SK-N-SH (cell line): Measurements from ENCODE around the gene PARD3. TPM values are rescaled to one million over a fixed set of nuclear protein-coding genes. Genes with fewer than 3 reads are reported as not detected.
"Not testable (repeated sequence)": the region's sequence is repeated elsewhere in the genome, so short reads cannot be mapped to it uniquely, and the experiment has no call there.

Experiments used
- CTCF ChIA-PET: fragments of 300-600, 350-600 bp; formaldehyde crosslinking; extraction: SDS; loops from one replicate; lab custom pipeline; 2021; lab: Yijun Ruan, JAX
- POLR2A ChIA-PET: fragments of 350-600 bp; sonication (Branson Sonifier 250); formaldehyde crosslinking; extraction: SDS; loops from one replicate; lab custom pipeline; 2020; ENCODE audit warnings: antibody characterized with exemption, inconsistent platforms; lab: Yijun Ruan, JAX
- DNase-seq: peaks from one replicate; pipeline ENCODE4 v3.0.0; 2012
- H2AFZ ChIP-seq: fragments of 200-600 bp; sonication (generic); 2 replicates; pipeline ENCODE4 v1.8.1; 2016; ENCODE audit warnings: antibody characterized with exemption, mild to moderate bottlenecking, low read depth
- H3F3A ChIP-seq: fragments of 200-600 bp; sonication (generic); replicated peaks from 2 replicates; pipeline ENCODE3; 2016; ENCODE audit warnings: antibody characterized with exemption, mild to moderate bottlenecking; ENCODE audit not compliant: insufficient read depth
- H3K27ac ChIP-seq, 2 experiments: fragments of 200-500 bp in 1 of 2; fragments of 200-600 bp in 1 of 2; sonication (Bioruptor generic) in 1 of 2; sonication (generic), shearing (Covaris generic) in 1 of 2; 2 replicates each; pipeline versions ENCODE4 v1.5.1 to v1.6.1; 2014 to 2016; ENCODE audit warnings: low read depth in 2 of 2, inconsistent platforms in 1 of 2, low read length in 1 of 2, mild to moderate bottlenecking in 1 of 2, mixed read lengths in 1 of 2
- H3K27me3 ChIP-seq: fragments of 200-600 bp; sonication (generic), shearing (Covaris generic); 2 replicates; pipeline ENCODE4 v1.6.1; 2016; ENCODE audit warnings: mixed run types; ENCODE audit not compliant: insufficient read depth
- H3K36me3 ChIP-seq, 2 experiments: fragments of 200-500 bp in 1 of 2; fragments of 200-600 bp in 1 of 2; sonication (Bioruptor generic) in 1 of 2; sonication (generic) in 1 of 2; replicated peaks in 1 of 2; 2 replicates each; pipeline versions ENCODE3 to v1.5.1; 2014 to 2016; ENCODE audit warnings: low read length in 1 of 2, mild to moderate bottlenecking in 1 of 2; ENCODE audit not compliant: insufficient read depth in 2 of 2, control insufficient read depth in 1 of 2
- H3K4me1 ChIP-seq, 2 experiments: fragments of 200-500 bp in 1 of 2; fragments of 200-600 bp in 1 of 2; sonication (Bioruptor generic) in 1 of 2; sonication (generic), shearing (Covaris generic) in 1 of 2; 2 replicates each; pipeline versions ENCODE4 v1.5.1 to v1.6.1; 2014 to 2016; ENCODE audit warnings: low read depth in 1 of 2, low read length in 1 of 2, mixed run types in 1 of 2; ENCODE audit not compliant: insufficient read depth in 2 of 2, control insufficient read depth in 1 of 2
- H3K4me2 ChIP-seq: fragments of 200-600 bp; sonication (generic), shearing (Covaris generic); 2 replicates; pipeline ENCODE4 v1.6.1; 2017; ENCODE audit warnings: mixed run types
- H3K4me3 ChIP-seq, 2 experiments: fragments of 200-500 bp in 1 of 2; fragments of 200-600 bp in 1 of 2; sonication (Bioruptor generic) in 1 of 2; sonication (generic), shearing (Covaris generic) in 1 of 2; 2 replicates each; pipeline versions ENCODE4 v1.5.1 to v1.8.1; 2014 to 2016; ENCODE audit warnings: low read depth in 2 of 2, inconsistent platforms in 1 of 2, low read length in 1 of 2, mild to moderate bottlenecking in 1 of 2, mixed read lengths in 1 of 2, moderate library complexity in 1 of 2
- H3K79me2 ChIP-seq: fragments of 200-600 bp; sonication (generic); 2 replicates; pipeline ENCODE4 v1.8.1; 2017; ENCODE audit warnings: mild to moderate bottlenecking; ENCODE audit not compliant: insufficient read depth
- H3K9ac ChIP-seq: fragments of 200-600 bp; sonication (generic); 2 replicates; pipeline ENCODE4 v1.6.1; 2017; ENCODE audit warnings: mixed run types
- H3K9me2 ChIP-seq: fragments of 200-600 bp; sonication (generic); 2 replicates; pipeline ENCODE4 v1.6.1; 2017; ENCODE audit warnings: mixed run types
- H3K9me3 ChIP-seq: fragments of 200-600 bp; sonication (generic); 2 replicates; pipeline ENCODE4 v1.6.1; 2017; ENCODE audit warnings: mixed run types, mild to moderate bottlenecking, moderate library complexity
- H4K20me1 ChIP-seq: fragments of 200-600 bp; sonication (generic); 2 replicates; pipeline ENCODE4 v1.6.1; 2017; ENCODE audit warnings: mild to moderate bottlenecking, mixed run types; ENCODE audit not compliant: insufficient read depth
- CHD2 ChIP-seq: fragments of 150-350 bp; IDR thresholded peaks from 2 replicates; pipeline ENCODE4 v1.6.1; 2018; ENCODE audit warnings: low read length; ENCODE audit not compliant: partially characterized antibody
- ELF1 ChIP-seq: IDR thresholded peaks from 2 replicates; pipeline ENCODE4 v1.4.0; 2012
- EZH2phosphoT487 ChIP-seq: fragments of 200-600 bp; sonication (generic); IDR thresholded peaks from 2 replicates; pipeline ENCODE4 v1.6.1; 2017; ENCODE audit warnings: low read depth, mixed run types, mild to moderate bottlenecking, antibody characterized with exemption, moderate library complexity, borderline replicate concordance
- FOXJ3 ChIP-seq: sonication (generic); formaldehyde crosslinking; IDR thresholded peaks from 2 replicates; pipeline ENCODE4 v1.5.1; 2020; ENCODE audit warnings: mild to moderate bottlenecking, missing genetic modification reagents
- FOXM1 ChIP-seq: IDR thresholded peaks from 2 replicates; pipeline ENCODE4 v1.4.0; 2012; ENCODE audit warnings: low read depth, mild to moderate bottlenecking
- GABPA ChIP-seq: IDR thresholded peaks from 2 replicates; pipeline ENCODE4 v1.4.0; 2012; ENCODE audit warnings: low read depth, mild to moderate bottlenecking
- GATA2 ChIP-seq: sonication (generic); formaldehyde crosslinking; IDR thresholded peaks from 2 replicates; pipeline ENCODE4 v1.5.0; 2020; ENCODE audit warnings: mild to moderate bottlenecking, missing genetic modification reagents
- JUND ChIP-seq: IDR thresholded peaks from 2 replicates; pipeline ENCODE4 v1.4.0; 2012
- MAX ChIP-seq: IDR thresholded peaks from 2 replicates; pipeline ENCODE4 v1.4.0; 2012; ENCODE audit warnings: low read depth
- MEF2A ChIP-seq: IDR thresholded peaks from 2 replicates; pipeline ENCODE4 v1.4.0; 2012; ENCODE audit warnings: low read depth, borderline replicate concordance
- NRF1 ChIP-seq: IDR thresholded peaks from 2 replicates; pipeline ENCODE4 v1.6.1; 2012; ENCODE audit warnings: low read depth, mild to moderate bottlenecking, low read length
- POLR2AphosphoS5 ChIP-seq: IDR thresholded peaks from 2 replicates; pipeline ENCODE4 v1.6.1; 2012; ENCODE audit warnings: low read depth, low read length
- RCOR1 ChIP-seq: fragments of 150-350 bp; IDR thresholded peaks from 2 replicates; pipeline ENCODE4 v1.6.1; 2017; ENCODE audit warnings: antibody characterized with exemption, low read length
- RFX5 ChIP-seq: IDR thresholded peaks from 2 replicates; pipeline ENCODE4 v1.6.1; 2012; ENCODE audit warnings: mild to moderate bottlenecking, improper control_type of control experiment, low read length
- RXRA ChIP-seq: IDR thresholded peaks from 2 replicates; pipeline ENCODE4 v1.4.0; 2012; ENCODE audit warnings: low read depth, mild to moderate bottlenecking, borderline replicate concordance
- SIN3A ChIP-seq: IDR thresholded peaks from 2 replicates; pipeline ENCODE4 v1.6.1; 2012; ENCODE audit warnings: low read depth, mild to moderate bottlenecking, low read length, moderate library complexity, borderline replicate concordance
- SMC3 ChIP-seq: IDR thresholded peaks from 2 replicates; pipeline ENCODE4 v1.6.1; 2012; ENCODE audit warnings: low read depth, low read length, improper control_type of control experiment
- TAF1 ChIP-seq: IDR thresholded peaks from 2 replicates; pipeline ENCODE4 v1.6.1; 2012; ENCODE audit warnings: low read depth, mild to moderate bottlenecking, low read length, moderate library complexity, borderline replicate concordance
- WGBS: methylation state at CpG from one replicate; pipeline ENCODE4 v1.1.6; 2017; ENCODE audit warnings: low lambda C conversion rate; 5-methylcytosine and 5-hydroxymethylcytosine counted together
- polyA plus RNA-seq, 3 experiments: library from polyadenylated mRNA; depleted of rRNA; stranded (reverse); fragments of >200 nt; gene quantifications; 2 replicates each; pipeline ENCODE4 v1.2.3, GENCODE V29; 2012
- TF ChIP-seq, protein P1 (sequence below): fragments of 150-350 bp; IDR thresholded peaks from 2 replicates; pipeline ENCODE4 v1.6.1; 2016; ENCODE audit warnings: mild to moderate bottlenecking, low read depth, low read length
- TF ChIP-seq, protein P2 (sequence below): fragments of 150-350 bp; IDR thresholded peaks from 2 replicates; pipeline ENCODE4 v1.6.1; 2017; ENCODE audit warnings: antibody characterized with exemption, low read length, low read depth, borderline replicate concordance
- TF ChIP-seq, protein P3 (sequence below): IDR thresholded peaks from 2 replicates; pipeline ENCODE4 v1.4.0; 2012; ENCODE audit warnings: low read depth, borderline replicate concordance

Gene PARD3
- polyA plus RNA-seq, 1 of the 3 experiments (the other 2 are of a cell fraction), result 29.4 TPM

DNA sequence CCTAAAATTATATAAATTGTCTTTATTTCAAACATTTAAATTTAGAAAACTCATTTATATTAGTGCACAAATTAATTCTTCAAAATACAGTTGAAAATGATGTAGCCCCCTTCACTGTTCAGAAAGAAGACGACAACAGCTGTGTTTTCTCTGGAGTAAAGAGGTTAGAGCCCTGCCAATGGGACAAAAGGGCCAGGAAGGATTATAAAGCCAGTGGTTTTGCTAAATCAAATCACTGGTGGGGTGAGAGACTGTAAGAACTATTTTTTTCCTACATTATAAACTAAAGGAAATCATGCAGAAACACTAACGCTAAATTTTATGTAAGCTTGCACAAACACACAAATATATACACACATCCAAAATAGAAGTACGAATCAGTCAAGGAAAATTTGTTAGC, 386.6 kb downstream of the PARD3 start:
- Histone ChIP-seq H3K9ac (no peak overlapping the region), H3K9me2 (no peaks in the 10 kb centered on the region), H3F3A (peaks cover 17% of the 10 kb centered on the region), H4K20me1 (no peaks in the 10 kb centered on the region), H3K27ac (no peak overlapping the region), H3K36me3 (no peaks in the 10 kb centered on the region), H3K79me2 (peaks cover 15% of the 10 kb centered on the region), H2AFZ (no peak overlapping the region), H3K4me1 (no peaks in the 10 kb centered on the region; a peak in 2 of 4 replicates), H3K9me3 (no peaks in the 10 kb centered on the region), H3K4me2 (no peak overlapping the region), H3K27me3 (no peaks in the 10 kb centered on the region), H3K4me3 (no peak overlapping the region)
- CTCF ChIA-PET, result no interaction called here
- no peak for DNase-seq
- no peak for TF ChIP-seq SMC3
- TF ChIP-seq, protein P1, sequence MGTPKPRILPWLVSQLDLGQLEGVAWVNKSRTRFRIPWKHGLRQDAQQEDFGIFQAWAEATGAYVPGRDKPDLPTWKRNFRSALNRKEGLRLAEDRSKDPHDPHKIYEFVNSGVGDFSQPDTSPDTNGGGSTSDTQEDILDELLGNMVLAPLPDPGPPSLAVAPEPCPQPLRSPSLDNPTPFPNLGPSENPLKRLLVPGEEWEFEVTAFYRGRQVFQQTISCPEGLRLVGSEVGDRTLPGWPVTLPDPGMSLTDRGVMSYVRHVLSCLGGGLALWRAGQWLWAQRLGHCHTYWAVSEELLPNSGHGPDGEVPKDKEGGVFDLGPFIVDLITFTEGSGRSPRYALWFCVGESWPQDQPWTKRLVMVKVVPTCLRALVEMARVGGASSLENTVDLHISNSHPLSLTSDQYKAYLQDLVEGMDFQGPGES, result no peak
- TF ChIP-seq EZH2phosphoT487, result no peak
- TF ChIP-seq MEF2A, result no peak
- TF ChIP-seq JUND, result no peak
- 88% methylated on average over 3 of the region's 3 CpGs for WGBS
- POLR2A ChIA-PET, result no interaction called here

DNA sequence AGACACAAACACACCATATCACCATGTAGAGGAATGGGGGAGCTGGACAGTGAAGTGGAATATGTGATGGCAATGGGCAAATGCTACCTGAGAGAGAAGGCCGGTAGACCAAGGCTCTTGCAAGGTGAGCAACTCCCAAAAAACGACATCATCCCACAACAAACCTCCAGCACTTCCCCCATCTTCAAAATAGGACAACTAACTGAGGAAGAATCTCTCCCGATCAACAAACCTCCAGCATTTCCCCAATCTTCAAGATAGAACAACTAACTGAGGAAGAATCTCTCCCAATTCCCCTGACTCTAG, 387.2 kb downstream of the PARD3 start:
- no peak overlapping the region for H2AFZ ChIP-seq

DNA sequence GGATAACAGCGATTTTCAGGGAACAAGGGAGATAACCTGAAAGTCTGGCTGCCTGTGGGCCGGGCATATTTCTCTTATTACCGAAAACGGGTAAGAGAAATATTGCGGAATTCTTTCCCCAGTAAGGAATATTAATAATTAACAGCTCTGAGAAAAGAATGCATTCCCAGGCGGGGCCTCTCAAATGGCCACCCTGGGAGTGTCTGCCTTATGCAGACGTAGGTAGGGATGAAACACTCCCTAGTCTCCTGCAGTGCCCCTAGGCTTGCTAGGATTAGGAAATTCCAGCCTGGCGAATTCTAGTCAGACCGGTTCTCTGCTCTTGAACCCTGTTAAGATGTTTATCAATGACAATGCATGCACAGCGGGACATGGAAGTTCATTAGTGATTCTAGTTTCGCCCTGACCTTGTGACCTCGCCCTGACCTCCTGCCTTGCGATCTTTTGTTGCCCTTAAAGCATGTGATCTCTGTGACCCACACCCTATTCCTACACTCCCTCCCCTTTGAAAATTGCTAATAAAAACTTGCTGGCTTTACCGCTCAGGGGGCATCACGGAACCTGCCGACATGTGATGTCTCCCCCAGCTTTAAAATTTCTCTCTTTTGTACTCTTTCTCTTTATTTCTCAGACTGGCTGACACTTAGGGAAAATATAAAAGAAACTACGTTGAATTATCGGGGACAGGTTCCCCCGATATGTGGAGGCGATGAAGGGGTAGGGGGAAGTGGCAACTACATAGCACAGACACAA, 387.8 kb downstream of the PARD3 start:
- H3K9me2 ChIP-seq, H3K27me3 ChIP-seq, H2AFZ ChIP-seq, H3K4me3 ChIP-seq, H3K4me1 ChIP-seq, CTCF ChIA-PET, H4K20me1 ChIP-seq, POLR2A ChIA-PET, H3K4me2 ChIP-seq, DNase-seq, H3K9ac ChIP-seq, H3K9me3 ChIP-seq, H3K27ac ChIP-seq, H3K36me3 ChIP-seq, H3F3A ChIP-seq: not testable (repeated sequence)
- WGBS, result 86% methylated on average over 20 of the region's 20 CpGs
- H3K79me2 ChIP-seq, result peaks cover 15% of the 10 kb centered on the region

More for the DNA sequence above, 387.2 kb downstream of the PARD3 start:
- TF ChIP-seq CHD2 (no peak), MAX (no peak), GABPA (no peak), RXRA (no peak), SMC3 (no peak), POLR2AphosphoS5 (no peak), MEF2A (no peak), RCOR1 (no peak), FOXJ3 (CRISPR knock-in tag) (no peak), NRF1 (no peak), SIN3A (no peak), ELF1 (no peak), GATA2 (CRISPR knock-in tag) (no peak), RFX5 (no peak), FOXM1 (no peak), TAF1 (no peak)
- TF ChIP-seq, protein P1, result no peak
- TF ChIP-seq, protein P2, sequence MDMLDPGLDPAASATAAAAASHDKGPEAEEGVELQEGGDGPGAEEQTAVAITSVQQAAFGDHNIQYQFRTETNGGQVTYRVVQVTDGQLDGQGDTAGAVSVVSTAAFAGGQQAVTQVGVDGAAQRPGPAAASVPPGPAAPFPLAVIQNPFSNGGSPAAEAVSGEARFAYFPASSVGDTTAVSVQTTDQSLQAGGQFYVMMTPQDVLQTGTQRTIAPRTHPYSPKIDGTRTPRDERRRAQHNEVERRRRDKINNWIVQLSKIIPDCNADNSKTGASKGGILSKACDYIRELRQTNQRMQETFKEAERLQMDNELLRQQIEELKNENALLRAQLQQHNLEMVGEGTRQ, result no peak
- TF ChIP-seq, protein P3, sequence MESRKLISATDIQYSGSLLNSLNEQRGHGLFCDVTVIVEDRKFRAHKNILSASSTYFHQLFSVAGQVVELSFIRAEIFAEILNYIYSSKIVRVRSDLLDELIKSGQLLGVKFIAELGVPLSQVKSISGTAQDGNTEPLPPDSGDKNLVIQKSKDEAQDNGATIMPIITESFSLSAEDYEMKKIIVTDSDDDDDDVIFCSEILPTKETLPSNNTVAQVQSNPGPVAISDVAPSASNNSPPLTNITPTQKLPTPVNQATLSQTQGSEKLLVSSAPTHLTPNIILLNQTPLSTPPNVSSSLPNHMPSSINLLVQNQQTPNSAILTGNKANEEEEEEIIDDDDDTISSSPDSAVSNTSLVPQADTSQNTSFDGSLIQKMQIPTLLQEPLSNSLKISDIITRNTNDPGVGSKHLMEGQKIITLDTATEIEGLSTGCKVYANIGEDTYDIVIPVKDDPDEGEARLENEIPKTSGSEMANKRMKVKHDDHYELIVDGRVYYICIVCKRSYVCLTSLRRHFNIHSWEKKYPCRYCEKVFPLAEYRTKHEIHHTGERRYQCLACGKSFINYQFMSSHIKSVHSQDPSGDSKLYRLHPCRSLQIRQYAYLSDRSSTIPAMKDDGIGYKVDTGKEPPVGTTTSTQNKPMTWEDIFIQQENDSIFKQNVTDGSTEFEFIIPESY, result no peak
- Histone ChIP-seq H4K20me1 (no peaks in the 10 kb centered on the region), H3K4me3 (no peak overlapping the region), H3K27me3 (no peaks in the 10 kb centered on the region), H3K4me2 (no peak overlapping the region), H3K9me3 (no peaks in the 10 kb centered on the region), H3K9me2 (no peaks in the 10 kb centered on the region), H3K4me1 (no peaks in the 10 kb centered on the region; a peak in 2 of 4 replicates), H3K79me2 (peaks cover 15% of the 10 kb centered on the region), H3K27ac (no peak overlapping the region), H3F3A (peaks cover 15% of the 10 kb centered on the region), H3K9ac (no peak overlapping the region), H3K36me3 (no peaks in the 10 kb centered on the region)
- POLR2A ChIA-PET, result no interaction called here
- 75% methylated on average over 3 of the region's 3 CpGs for whole genome bisulfite sequencing
- DNase-seq, result no peak
- CTCF ChIA-PET, result no interaction called here
